Activated CD8-positive, alpha-beta memory T cell treated with anti-CD3 and anti-CD28 coated beads, Interleukin-2, amount 50 U/mL, for 24 hours (primary cell): Measurements from ENCODE around the gene KDM1A.

Source experiments
- DNase-seq: peaks from one replicate; pipeline ENCODE4 v3.0.0-alpha.2; 2020; ENCODE audit errors: extremely low read depth

The KDM1A gene

GRCh38 chr1:23069675-23070074 lies 50.4 kb downstream of the KDM1A start:
- no peak for DNase-seq

GRCh38 chr1:23074012-23074411 lies 54.7 kb downstream of the KDM1A start:
- DNase-seq = no peak

- no peak for DNase-seq
These were observed 59.8 kb downstream of the KDM1A start for GRCh38 chr1:23079025-23079424.

DNA sequence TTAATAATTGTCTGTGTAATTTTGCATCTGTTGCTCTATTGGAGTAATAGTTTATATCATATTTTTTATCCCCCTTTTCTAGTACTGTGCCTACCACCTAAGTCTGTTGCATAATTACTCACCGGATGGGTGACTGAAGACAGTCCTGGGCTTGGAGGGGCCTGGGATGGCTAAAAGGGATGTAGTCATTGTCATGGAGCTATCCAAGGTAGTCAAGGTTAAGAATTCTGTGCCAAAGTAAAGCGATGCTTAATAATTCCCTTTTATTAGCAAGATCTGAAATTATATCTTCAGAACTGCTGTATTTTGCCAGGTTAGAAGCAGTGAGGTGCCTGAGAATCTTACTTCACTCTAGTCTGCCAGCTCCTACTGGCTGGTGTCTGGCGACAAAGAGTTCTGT lies 61.6 kb downstream of the KDM1A start:
- DNase-seq = no peak

DNA sequence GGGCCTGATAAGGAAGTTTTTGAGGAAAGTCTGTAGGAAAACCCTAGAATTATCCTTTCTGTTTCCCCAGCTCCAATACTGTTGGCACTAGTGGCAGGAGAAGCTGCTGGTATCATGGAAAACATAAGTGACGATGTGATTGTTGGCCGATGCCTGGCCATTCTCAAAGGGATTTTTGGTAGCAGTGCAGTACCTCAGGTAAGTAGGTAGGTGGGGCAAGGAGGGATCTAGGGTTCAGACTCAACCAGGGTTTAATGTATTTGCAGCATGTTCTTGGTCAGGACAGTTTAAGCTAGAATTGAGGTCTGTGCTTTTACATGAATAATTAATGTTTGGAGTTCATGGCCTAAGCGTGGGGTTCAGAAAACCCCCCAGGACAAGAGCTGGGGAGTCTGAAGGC lies 62.1 kb downstream of the KDM1A start:
- no peak for DNase-seq

- DNase-seq = no peak
These were observed 64.6 kb downstream of the KDM1A start for GRCh38 chr1:23083714-23084480.

- no peak for DNase-seq
These were observed 65.6 kb downstream of the KDM1A start for GRCh38 chr1:23084880-23085279.

DNA sequence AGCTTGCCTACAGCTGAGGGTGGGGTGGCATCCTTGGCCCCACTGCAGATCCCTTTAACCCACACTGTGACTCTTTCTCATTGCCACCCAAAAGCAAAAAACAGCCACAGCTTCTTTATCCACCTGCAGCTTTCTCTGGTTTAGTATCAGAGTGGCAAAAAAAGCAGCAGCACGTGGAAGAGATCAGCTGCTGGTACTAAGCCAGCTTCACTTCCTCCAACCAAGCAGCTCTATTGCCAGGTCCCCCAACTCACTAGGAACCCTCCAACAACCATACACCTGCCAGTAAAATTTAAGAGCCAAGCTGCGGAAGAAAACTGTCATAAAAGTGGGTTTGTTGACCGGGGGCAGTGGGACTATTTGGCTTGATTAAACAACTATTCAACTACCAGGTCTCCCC lies 66.4 kb downstream of the KDM1A start:
- no peak for DNase-seq

- no peak for DNase-seq
These were observed 68.8 kb downstream of the KDM1A start for GRCh38 chr1:23088027-23088426.

- DNase-seq = no peak
These were observed 70.8 kb downstream of the KDM1A start for GRCh38 chr1:23090056-23090455.

DNA sequence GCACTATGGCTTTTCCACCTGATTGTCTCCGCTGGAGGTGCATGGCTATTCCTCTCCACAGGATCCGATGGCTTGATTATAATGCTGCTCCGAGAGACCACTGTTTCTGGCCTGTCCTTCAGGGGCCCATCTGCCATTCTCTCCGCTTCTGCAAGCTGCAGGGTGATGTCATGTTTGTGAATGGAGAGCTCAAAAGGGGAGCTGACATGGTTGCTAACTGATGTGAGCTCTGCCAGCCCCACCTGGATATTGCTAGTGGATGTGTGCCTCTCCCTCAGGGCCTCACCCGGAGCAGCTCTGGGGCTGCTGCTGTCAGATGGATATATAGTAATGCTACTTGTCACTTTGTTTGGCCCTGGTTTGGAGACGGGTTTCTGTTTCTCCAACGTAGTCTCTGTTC lies 72.3 kb downstream of the KDM1A start:
- DNase-seq = no peak

DNA sequence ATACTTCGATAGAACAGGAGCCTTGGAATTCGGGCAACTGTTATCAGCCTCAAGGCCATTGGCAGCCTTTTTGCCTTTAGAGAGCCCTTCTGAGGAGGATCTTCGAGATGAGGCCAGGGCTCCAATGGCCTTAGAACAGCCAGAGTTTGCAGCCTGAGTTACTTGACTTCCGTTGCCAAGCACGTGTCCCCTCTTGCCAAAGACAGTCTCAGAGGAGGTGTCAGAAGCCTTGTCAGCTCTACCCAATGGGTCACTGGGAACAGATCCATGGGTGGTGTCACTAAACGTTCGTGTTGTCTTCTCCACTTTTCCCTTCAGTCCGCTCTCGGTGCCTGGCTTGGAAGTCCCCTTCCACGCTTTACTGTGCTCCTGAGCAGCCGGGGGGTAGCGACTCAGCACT lies 73.2 kb downstream of the KDM1A start:
- no peak for DNase-seq

GRCh38 chr1:23097316-23097715 lies 78.0 kb downstream of the KDM1A start:
- no peak for DNase-seq

GRCh38 chr1:23098463-23099170 lies 79.3 kb downstream of the KDM1A start:
- DNase-seq = no peak

- DNase-seq = no peak
These were observed 79.9 kb downstream of the KDM1A start for GRCh38 chr1:23099171-23099536.

DNA sequence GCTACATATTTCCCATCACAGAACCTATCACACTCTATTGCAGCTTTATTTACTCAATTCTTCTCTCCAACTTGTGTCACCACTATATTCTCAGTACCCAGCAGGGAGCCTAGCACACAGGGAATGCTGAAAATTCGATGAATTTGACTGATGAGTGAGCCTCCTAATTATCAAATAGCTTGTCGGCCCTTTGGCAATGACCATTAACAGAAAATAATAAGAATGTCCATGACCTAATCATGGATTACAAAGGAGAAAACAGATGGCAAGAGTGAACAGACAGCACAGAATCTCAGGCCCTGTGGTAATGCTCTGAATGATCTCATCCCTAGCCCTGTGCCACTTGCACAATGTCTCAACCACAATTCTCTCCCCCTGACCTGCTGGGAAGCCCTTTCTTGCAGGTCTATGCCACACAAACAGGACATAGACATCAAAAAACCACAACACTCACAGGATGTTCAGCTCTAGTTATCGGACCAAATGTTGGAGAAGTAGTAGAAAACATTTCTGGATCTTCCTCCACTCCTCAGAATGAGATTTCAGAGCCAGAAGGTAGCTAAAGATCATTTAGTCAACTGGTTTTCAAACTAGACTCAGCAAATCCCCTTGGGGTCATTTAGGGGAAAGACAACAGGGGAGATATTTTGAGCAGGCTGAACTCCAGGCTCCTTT lies 80.9 kb downstream of the KDM1A start:
- DNase-seq = no peak

DNA sequence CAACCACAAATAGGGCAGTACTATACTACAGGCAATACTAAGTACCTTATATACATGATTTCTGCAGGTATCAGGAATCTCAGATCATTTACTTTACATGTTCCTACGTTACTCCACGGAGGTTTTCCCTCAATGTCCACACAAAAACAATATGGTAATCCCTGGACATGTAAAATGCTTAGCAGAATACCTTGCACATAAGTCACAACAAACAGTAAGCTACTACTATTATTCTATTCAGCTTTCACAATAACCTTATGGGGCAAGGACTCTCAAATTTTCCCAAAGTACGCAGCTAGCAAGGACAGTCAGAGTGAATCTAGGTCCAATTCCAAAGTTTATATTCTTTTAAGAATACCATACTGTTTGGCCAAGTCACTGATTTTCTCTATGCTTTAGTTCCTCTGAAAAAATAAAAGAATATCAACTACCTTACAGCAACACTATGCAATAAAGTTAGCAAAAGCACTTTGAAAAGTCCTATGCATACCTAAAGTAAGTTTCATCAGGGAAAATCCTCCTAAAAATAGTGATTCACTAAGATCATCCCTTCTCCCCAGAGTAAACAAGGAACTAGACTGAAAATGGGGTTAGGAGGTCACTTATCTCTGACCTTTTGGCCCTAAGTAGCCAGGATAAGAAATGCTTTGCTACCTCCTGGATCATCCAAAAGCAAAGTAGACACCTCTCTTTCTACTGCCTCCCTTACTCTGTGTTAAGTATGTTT lies 82.0 kb downstream of the KDM1A start:
- DNase-seq = no peak

DNA sequence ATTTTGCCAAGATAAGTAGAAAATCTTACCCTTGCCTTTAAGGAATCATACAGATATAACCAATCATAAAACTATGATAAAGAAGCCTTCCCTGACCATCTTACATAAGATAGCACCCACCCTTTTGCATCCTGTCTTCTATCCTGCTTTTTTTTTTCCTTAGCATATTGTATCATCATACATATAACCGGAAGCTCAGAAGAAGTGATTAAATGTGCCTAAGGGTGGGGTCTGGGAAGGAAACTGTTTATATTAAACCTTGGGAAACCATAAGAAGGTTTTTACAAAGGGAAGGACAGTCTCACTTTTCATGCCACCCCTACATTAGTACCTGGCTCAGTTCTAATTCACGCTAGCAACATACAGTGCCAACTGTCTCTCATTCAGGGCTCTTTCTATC lies 82.6 kb downstream of the KDM1A start:
- DNase-seq = no peak

DNA sequence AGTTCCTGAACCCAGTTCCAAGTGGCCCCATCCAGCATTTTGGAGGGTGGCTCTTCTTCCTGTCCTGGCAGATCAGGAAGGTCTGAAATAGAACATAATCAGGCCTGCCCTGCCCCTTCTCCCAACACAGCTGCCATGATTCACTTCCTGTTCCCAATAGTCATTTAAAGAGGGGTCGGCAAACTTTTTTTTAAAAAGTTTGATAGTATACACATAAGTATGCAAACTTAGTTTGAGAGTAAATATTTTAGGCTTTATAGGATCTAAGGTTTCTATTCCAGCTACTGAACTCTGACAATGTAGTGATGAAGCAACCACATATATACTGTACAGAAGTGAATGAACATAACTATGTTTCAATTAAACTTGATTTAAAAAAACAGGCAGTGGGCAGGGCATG lies 83.0 kb downstream of the KDM1A start:
- no peak for DNase-seq

DNA sequence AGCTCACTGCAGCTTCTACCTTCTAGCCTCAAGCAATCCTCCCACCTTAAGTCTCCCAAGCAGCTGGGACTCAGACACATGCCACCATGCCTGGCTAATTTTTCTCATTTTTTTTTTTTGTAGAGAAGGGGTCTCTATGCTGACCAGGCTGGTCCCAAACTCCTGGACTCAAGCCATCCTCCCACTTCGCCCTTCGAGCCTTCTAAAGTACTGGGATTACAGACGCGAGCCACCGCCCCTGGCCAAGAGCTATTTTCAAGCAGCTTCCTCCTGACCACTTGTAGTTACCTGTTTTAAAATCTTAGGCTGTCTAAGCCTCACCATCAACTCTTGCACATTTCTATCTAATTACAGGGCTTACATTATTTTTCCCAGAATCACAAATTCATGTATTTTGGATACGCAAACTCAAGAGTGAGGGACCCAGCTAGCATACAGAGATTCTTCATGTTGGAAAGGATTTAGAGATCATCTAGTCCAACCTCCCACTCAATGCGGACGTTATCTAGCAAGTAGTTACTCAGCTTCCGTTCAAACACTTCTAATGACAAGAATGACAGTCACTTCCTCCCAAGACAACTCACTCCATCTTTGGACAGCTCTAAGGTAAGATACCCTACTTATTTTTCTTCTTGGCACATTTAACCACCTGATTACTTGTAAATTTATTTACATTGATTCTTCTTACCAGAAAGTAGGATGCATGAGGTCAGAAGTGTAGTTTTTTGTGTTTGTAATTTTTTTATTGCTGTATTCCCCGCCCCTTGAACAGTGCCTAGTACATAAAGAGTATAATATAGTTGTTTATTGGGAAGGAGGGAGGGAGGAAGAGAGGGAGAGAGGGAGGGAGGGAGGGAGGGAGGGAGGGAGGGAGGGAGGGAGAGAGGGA lies 84.0 kb downstream of the KDM1A start:
- DNase-seq = no peak

GRCh38 chr1:23108918-23109533 lies 89.8 kb downstream of the KDM1A start:
- DNase-seq = no peak
